ENCODE data around the gene SLC35F6. TPM values are rescaled to one million over a fixed set of nuclear protein-coding genes. Genes with fewer than 3 reads are reported as not detected.

The SLC35F6 gene
- total and polyA plus RNA-seq, 9 of the 15 experiments (the other 6 are each of a cell fraction or from before 2014, with no cell fraction given) = 11.9 to 47.3 (median 22.5) TPM

DNA sequence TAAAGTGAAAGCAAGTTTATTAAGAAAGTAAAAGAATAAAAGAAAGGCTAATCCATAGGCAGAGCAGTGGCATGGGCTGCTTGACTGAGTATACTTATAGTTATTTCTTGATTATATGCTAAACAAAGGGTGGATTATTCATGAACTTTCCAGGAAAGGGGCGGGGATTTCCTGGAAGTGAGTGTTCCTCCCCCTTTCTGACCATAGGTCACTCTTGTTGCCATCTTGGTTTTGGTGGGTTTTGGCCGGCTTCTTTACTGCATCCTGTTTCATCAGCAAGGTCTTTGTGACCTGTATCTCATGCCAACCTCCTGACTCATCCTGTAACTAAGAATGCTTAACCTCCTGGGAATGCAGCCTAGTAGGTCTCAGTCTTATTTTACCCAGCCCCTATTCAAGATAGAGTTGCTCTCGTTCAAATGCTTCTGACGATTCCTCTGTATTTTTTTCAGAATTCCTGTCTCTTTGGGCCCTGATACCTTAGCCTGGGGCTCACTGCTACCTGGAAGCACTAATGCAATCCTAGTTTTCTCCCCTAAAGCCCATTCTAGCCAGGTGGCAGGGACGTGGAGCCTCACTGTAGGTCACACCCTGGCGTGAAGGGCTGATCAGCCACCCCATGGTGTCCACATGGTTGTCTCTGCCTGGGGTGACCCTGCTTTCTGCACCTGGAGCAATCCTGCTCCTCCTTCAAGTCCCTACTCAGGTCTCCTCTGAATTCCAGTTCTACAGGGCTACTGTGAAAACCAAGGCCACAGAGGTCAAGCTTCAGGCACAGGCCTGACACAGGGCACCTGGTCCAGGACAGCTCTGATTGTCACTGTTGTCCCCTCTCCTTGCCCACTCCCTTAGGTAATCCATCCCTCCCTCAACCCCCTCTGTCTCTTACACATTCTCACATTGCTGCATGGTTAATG is 6.0 kb upstream of the SLC35F6 start (continued):
- TF ChIP-seq SMAD1 (IDR thresholded peaks at IDR 0.05; ENCODE audit: low read depth, low read length, partially characterized antibody) (no peak), BMI1 (IDR thresholded peaks at IDR 0.05; ENCODE audit: low read length) (no peak), ZC3H8 (IDR thresholded peaks at IDR 0.05) (no peak), TAF7 (tag; IDR thresholded peaks at IDR 0.05) (no peak), POLR2H (tag; IDR thresholded peaks at IDR 0.05; ENCODE audit: low read depth) (peak; percentile 87), L3MBTL2 (IDR thresholded peaks at IDR 0.05) (peak; percentile 64; the same call in 1 of the 2 replicates), RFX7 (CRISPR knock-in tag; IDR thresholded peaks at IDR 0.05) (no peak), EHMT2 (IDR thresholded peaks at IDR 0.05) (peak; percentile 77), GTF2F1 (IDR thresholded peaks at IDR 0.05; ENCODE audit: low read depth, low read length) (no peak), SIN3B (IDR thresholded peaks at IDR 0.05; ENCODE audit: low read depth) (no peak), NFATC3 (IDR thresholded peaks at IDR 0.05) (no peak)
- TF ChIP-seq, protein P1, sequence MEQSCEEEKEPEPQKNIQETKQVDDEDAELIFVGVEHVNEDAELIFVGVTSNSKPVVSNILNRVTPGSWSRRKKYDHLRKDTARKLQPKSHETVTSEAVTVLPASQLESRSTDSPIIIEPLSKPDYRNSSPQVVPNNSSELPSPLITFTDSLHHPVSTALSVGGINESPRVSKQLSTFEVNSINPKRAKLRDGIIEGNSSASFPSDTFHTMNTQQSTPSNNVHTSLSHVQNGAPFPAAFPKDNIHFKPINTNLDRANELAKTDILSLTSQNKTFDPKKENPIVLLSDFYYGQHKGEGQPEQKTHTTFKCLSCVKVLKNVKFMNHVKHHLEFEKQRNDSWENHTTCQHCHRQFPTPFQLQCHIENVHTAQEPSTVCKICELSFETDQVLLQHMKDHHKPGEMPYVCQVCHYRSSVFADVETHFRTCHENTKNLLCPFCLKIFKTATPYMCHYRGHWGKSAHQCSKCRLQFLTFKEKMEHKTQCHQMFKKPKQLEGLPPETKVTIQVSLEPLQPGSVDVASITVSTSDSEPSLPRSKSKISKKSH (CRISPR knock-in tag; IDR thresholded peaks at IDR 0.05) = no peak
- TF ChIP-seq, protein P2, sequence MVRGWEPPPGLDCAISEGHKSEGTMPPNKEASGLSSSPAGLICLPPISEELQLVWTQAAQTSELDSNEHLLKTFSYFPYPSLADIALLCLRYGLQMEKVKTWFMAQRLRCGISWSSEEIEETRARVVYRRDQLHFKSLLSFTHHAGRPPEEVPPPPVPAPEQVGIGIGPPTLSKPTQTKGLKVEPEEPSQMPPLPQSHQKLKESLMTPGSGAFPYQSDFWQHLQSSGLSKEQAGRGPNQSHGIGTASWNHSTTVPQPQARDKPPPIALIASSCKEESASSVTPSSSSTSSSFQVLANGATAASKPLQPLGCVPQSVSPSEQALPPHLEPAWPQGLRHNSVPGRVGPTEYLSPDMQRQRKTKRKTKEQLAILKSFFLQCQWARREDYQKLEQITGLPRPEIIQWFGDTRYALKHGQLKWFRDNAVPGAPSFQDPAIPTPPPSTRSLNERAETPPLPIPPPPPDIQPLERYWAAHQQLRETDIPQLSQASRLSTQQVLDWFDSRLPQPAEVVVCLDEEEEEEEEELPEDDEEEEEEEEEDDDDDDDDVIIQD (CRISPR knock-in tag; IDR thresholded peaks at IDR 0.05) = 0 out of 2 replicates have a peak, but pooled peaks have one; percentile 20
- TF ChIP-seq, protein P3, sequence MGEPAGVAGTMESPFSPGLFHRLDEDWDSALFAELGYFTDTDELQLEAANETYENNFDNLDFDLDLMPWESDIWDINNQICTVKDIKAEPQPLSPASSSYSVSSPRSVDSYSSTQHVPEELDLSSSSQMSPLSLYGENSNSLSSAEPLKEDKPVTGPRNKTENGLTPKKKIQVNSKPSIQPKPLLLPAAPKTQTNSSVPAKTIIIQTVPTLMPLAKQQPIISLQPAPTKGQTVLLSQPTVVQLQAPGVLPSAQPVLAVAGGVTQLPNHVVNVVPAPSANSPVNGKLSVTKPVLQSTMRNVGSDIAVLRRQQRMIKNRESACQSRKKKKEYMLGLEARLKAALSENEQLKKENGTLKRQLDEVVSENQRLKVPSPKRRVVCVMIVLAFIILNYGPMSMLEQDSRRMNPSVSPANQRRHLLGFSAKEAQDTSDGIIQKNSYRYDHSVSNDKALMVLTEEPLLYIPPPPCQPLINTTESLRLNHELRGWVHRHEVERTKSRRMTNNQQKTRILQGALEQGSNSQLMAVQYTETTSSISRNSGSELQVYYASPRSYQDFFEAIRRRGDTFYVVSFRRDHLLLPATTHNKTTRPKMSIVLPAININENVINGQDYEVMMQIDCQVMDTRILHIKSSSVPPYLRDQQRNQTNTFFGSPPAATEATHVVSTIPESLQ (CRISPR knock-in tag; IDR thresholded peaks at IDR 0.05) = no peak
- TF ChIP-seq, protein P4, sequence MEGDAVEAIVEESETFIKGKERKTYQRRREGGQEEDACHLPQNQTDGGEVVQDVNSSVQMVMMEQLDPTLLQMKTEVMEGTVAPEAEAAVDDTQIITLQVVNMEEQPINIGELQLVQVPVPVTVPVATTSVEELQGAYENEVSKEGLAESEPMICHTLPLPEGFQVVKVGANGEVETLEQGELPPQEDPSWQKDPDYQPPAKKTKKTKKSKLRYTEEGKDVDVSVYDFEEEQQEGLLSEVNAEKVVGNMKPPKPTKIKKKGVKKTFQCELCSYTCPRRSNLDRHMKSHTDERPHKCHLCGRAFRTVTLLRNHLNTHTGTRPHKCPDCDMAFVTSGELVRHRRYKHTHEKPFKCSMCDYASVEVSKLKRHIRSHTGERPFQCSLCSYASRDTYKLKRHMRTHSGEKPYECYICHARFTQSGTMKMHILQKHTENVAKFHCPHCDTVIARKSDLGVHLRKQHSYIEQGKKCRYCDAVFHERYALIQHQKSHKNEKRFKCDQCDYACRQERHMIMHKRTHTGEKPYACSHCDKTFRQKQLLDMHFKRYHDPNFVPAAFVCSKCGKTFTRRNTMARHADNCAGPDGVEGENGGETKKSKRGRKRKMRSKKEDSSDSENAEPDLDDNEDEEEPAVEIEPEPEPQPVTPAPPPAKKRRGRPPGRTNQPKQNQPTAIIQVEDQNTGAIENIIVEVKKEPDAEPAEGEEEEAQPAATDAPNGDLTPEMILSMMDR (IDR thresholded peaks at IDR 0.05 in 2 of 3, conservative IDR thresholded peaks at IDR 0.05 in 1 of 3; ENCODE audit: insufficient read depth in 2 of 3, low read depth in 1 of 3, low read length in 3 of 3) = no peak
- TF ChIP-seq, protein P5, sequence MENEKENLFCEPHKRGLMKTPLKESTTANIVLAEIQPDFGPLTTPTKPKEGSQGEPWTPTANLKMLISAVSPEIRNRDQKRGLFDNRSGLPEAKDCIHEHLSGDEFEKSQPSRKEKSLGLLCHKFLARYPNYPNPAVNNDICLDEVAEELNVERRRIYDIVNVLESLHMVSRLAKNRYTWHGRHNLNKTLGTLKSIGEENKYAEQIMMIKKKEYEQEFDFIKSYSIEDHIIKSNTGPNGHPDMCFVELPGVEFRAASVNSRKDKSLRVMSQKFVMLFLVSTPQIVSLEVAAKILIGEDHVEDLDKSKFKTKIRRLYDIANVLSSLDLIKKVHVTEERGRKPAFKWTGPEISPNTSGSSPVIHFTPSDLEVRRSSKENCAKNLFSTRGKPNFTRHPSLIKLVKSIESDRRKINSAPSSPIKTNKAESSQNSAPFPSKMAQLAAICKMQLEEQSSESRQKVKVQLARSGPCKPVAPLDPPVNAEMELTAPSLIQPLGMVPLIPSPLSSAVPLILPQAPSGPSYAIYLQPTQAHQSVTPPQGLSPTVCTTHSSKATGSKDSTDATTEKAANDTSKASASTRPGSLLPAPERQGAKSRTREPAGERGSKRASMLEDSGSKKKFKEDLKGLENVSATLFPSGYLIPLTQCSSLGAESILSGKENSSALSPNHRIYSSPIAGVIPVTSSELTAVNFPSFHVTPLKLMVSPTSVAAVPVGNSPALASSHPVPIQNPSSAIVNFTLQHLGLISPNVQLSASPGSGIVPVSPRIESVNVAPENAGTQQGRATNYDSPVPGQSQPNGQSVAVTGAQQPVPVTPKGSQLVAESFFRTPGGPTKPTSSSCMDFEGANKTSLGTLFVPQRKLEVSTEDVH (IDR thresholded peaks at IDR 0.05; ENCODE audit: low read depth, partially characterized antibody) = no peak

Data from K562 (cell line).